Heart right ventricle (tissue), 16 donors: Measurements from ENCODE around the gene DNAJC16. TPM values are rescaled to one million over a fixed set of nuclear protein-coding genes. Genes with fewer than 3 reads are reported as not detected.

Source experiments
- ATAC-seq, 8 donors: fragments of 200-7000 bp; cut with Tn5 transposase; one replicate each; pipeline ENCODE4 v1.9.1; 2020; ENCODE audit warnings: mild to moderate bottlenecking in 8 of 8, moderate library complexity in 8 of 8, moderate number of reproducible peaks in 1 of 8
- DNase-seq, 2 donors: peaks; one replicate each; pipeline ENCODE4 v3.0.0-alpha.2; 2020
- H3K27ac ChIP-seq, 10 donors: fragments of 200-600 bp; sonication (generic) in 2 of 10; one replicate each; pipeline versions ENCODE4 v1.5.0 to v1.8.0; 2020 to 2022; ENCODE audit warnings: mild to moderate bottlenecking in 3 of 10
- H3K27me3 ChIP-seq, 7 donors: fragments of 200-600 bp; one replicate each; pipeline ENCODE4 v1.8.0; 2021 to 2022; ENCODE audit warnings: mild to moderate bottlenecking in 2 of 7
- H3K36me3 ChIP-seq, 9 donors: fragments of 200-600 bp; sonication (generic) in 1 of 9; one replicate each; pipeline versions ENCODE4 v1.5.0 to v1.8.0; 2020 to 2022; ENCODE audit warnings: mild to moderate bottlenecking in 2 of 9
- H3K4me1 ChIP-seq, 9 donors: fragments of 200-600 bp; sonication (generic) in 1 of 9; one replicate each; pipeline versions ENCODE4 v1.5.0 to v1.8.0; 2020 to 2022; ENCODE audit warnings: mild to moderate bottlenecking in 4 of 9
- H3K4me3 ChIP-seq, 10 donors: fragments of 200-600 bp; sonication (generic) in 2 of 10; one replicate each; pipeline versions ENCODE4 v1.5.0 to v1.8.0; 2020 to 2022; ENCODE audit warnings: mild to moderate bottlenecking in 7 of 10, moderate library complexity in 2 of 10
- H3K9me3 ChIP-seq, 11 donors: fragments of 200-600 bp in 10 of 11; sonication (generic) in 2 of 11; one replicate each; pipeline versions ENCODE4 v1.5.0 to v1.8.0; 2013 to 2022; ENCODE audit warnings: mild to moderate bottlenecking in 2 of 11, control low read depth in 1 of 11, moderate library complexity in 1 of 11
- CTCF ChIP-seq, 9 donors: fragments of 200-600 bp; sonication (generic) in 2 of 9; IDR thresholded peaks; one replicate each; pipeline versions ENCODE4 v1.5.0 to v1.8.0; 2021 to 2022; ENCODE audit warnings: antibody characterized with exemption in 9 of 9, mild to moderate bottlenecking in 5 of 9, moderate library complexity in 1 of 9
- WGBS, 2 donors: extraction: QIAGEN DNeasy Blood & Tissue Kit; methylation state at CpG; one replicate each; pipeline ENCODE4 v1.1.7; 2013; ENCODE audit warnings: inconsistent platforms in 1 of 2; 5-methylcytosine and 5-hydroxymethylcytosine counted together
- intact Hi-C, 10 donors: fragments of 100-400 bp; cut with DNase I; formaldehyde crosslinking; loops; one replicate each; pipeline versions ENCODE4 v1.11.1 to v1.14.2; 2022
- polyA plus RNA-seq, 2 donors: library from polyadenylated mRNA; stranded (reverse); fragments of 200-250 nt; gene quantifications; one replicate each; pipeline ENCODE4 v1.2.3, GENCODE V29; 2013
- total RNA-seq, 10 donors: library from RNA; stranded (reverse); fragmentation: NEBNext Ultra II Directional in 3 of 10; extraction: Animal tissue kit (Norgen Biotek cat#: 25700) in 3 of 10; gene quantifications; one replicate each; pipeline versions ENCODE4 v1.2.1 to v1.2.4, GENCODE V29; 2021 to 2023
- donor health status: Arrhythmogenic right ventricular cardiomyopathy.
- donor health status: ischemic (EF 13 %, LVEDD 7.1; RV severe dilation, severe dysfunction).
- donor health status: healthy with polysubstance abuse.
- donor health status: DM: no; HTN: yes; CAD: no.
- donor health status: DM: no; HTN: no; CAD: no.
- donor health status: ischemic (EF 25% LVEDD 6.9; RV normal size, moderate dysfunction).
- donor health status: ischemic (EF 25% LVEDD 5.7; RV mildly dilated, moderate dysfunction).
- donor health status: healthy.
- donor health status: DM: yes; HTN: yes; CAD: no.
- donor health status: Ischemic cardiomyopathy.
- donor health status: ischemic (EF 35%, LVEDD 5.7; RV mildly dilated, moderate dysfunction).
- donor health status: nonischemic (EF 11% LVEDD 7.7; RV severe dilation, severe dysfunction).
- donor health status: DM: yes; HTN: yes; CAD: no.
- donor health status: PGD.
- donor health status: ischemic (EF 29% LVEDD 5.4; RV normal size, mild dysfunction).
- donor health status: nonischemic (EF 23%, LVEDD 6.1; RV moderate dilation, normal function).

The DNAJC16 gene
- total and polyA plus RNA-seq, 12 donors: 4.7 to 22.8 (median 18.3) TPM

GRCh38 chr1:15579683-15580047, 53.0 kb downstream of the DNAJC16 start:
- intact Hi-C loops: no loop called here
- ATAC-seq (peak in 4 of 8 donors; percentile 16 to 59 (median 38)), DNase-seq (no peak)
- Histone ChIP-seq H3K27ac (peak overlapping the region in 2 of 10 donors; percentile 25 to 80), H3K4me3 (no peak overlapping the region), H3K27me3 (peaks cover 0 to 16% (median 9%) of the 10 kb centered on the region in 7 donors), H3K4me1 (peaks cover 0 to 27% (median 8%) of the 10 kb centered on the region in 9 donors), H3K36me3 (peaks cover 0 to 8% (median 0%) of the 10 kb centered on the region in 9 donors), H3K9me3 (no peaks in the 10 kb centered on the region)
- TF ChIP-seq CTCF (IDR thresholded peaks at IDR 0.05): no peak

- no peak for ATAC-seq
- TF ChIP-seq CTCF (IDR thresholded peaks at IDR 0.05): no peak
- peaks cover 0 to 31% (median 12%) of the 10 kb centered on the region in 9 donors for H3K4me1 ChIP-seq
- no peak overlapping the region for H3K4me3 ChIP-seq
- no peaks in the 10 kb centered on the region for H3K9me3 ChIP-seq
- intact Hi-C loops: no loop called here
- no peaks in the 10 kb centered on the region for H3K36me3 ChIP-seq
- no peak overlapping the region for H3K27ac ChIP-seq
- no peak for DNase-seq
- 81 to 87% methylated on average over 18 of the region's 18 CpGs for WGBS, 2 donors
- peaks cover 0 to 19% (median 11%) of the 10 kb centered on the region in 7 donors for H3K27me3 ChIP-seq
Measured at GRCh38 chr1:15583016-15583706, 56.5 kb downstream of the DNAJC16 start.

- Histone ChIP-seq H3K4me3 (peak within 1 kb of the TSS in 9 of 10 donors; percentile 29 to 62 (median 49)), H3K4me1 (peaks cover 0 to 19% (median 11%) of the 10 kb centered on the region in 9 donors), H3K27me3 (peaks cover 0 to 22% (median 11%) of the 10 kb centered on the region in 7 donors), H3K36me3 (no peaks in the 10 kb centered on the region), H3K27ac (peak within 1 kb of the TSS in 1 of 10 donors; percentile 75), H3K9me3 (no peaks in the 10 kb centered on the region)
- intact Hi-C loops: no loop called here
- 3 to 6% methylated on average over 59 to 68 of the region's 68 CpGs for WGBS, 2 donors
- ATAC-seq (peak in 7 of 8 donors; percentile 22 to 71 (median 42)), DNase-seq (peak in 1 of 2 donors; percentile 29)
- peak in 2 of 9 donors; percentile 10 to 40 for TF ChIP-seq CTCF (IDR thresholded peaks at IDR 0.05)
Measured at GRCh38 chr1:15584489-15585363, 58.1 kb downstream of the DNAJC16 start, which contains the start of gene AGMAT. Gene AGMAT, minus strand, starts transcription at chr1:15585051. Its CDS starts 84 bp downstream, at chr1:15584967.

- no peak overlapping the region for H3K4me3 ChIP-seq
Measured at GRCh38 chr1:15592285-15592684, 65.6 kb downstream of the DNAJC16 start.

More at GRCh38 chr1:15592285-15592684, 65.6 kb downstream of the DNAJC16 start:
- peaks cover 0 to 6% (median 0%) of the 10 kb centered on the region in 7 donors for H3K27me3 ChIP-seq
- H3K27ac ChIP-seq: no peak overlapping the region
- no peak for TF ChIP-seq CTCF (IDR thresholded peaks at IDR 0.05)
- 66 to 75% methylated on average over 5 of the region's 5 CpGs for WGBS, 2 donors
- intact Hi-C loops: loop anchor here in 4 of 10 donors (10.0 kb wide), 1 partner anchor 153 kb away; the partner anchor contains the start of gene TMEM82 (in 4 of the 4)
- H3K9me3 ChIP-seq: no peaks in the 10 kb centered on the region
- peaks cover 0 to 11% (median 0%) of the 10 kb centered on the region in 9 donors for H3K4me1 ChIP-seq
- no peak for DNase-seq
- H3K36me3 ChIP-seq: no peaks in the 10 kb centered on the region
- no peak for ATAC-seq
